ENCODE data around the gene ERC2. TPM values are rescaled to one million over a fixed set of nuclear protein-coding genes. Genes with fewer than 3 reads are reported as not detected.

ERC2 gene
- total RNA-seq, 2 experiments from 2014 or later, result not detected

DNA sequence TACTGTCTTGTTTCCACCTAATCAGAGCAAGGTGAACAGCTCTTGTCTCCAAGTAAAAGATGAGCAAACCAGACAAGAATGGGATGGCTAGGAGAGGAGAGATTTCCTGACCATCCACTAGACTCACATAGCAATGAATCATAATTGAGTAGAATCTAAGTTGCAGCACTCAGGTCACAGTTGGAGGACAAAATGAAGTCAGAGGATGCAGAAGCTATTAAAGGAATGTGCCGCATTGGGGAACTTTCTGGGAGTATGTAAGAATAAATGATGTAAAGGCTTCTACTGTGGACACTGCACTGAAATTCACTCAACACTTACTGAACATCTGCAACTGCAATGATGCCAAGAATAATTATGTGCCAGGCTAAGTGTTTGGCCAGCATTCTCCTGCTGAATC lies 763.7 kb downstream of the ERC2 start:
- Mint-ChIP-seq H3K4me3 (no peak overlapping the region), H3K4me1 (no peaks in the 10 kb centered on the region), H3K36me3 (no peaks in the 10 kb centered on the region)

GRCh38 chr3:55702822-55703221 lies 765.4 kb downstream of the ERC2 start:
- Mint-ChIP-seq H3K4me1 (no peaks in the 10 kb centered on the region), H3K4me3 (no peak overlapping the region), H3K27me3 (no peaks in the 10 kb centered on the region), H3K27ac (no peak overlapping the region), H3K36me3 (no peaks in the 10 kb centered on the region), H3K9me3 (no peaks in the 10 kb centered on the region)
- POLR2A ChIA-PET, result no interaction called here
- no peak for DNase-seq
- ATAC-seq (ENCODE audit: low read depth), result no peak

More for the DNA sequence above, 763.7 kb downstream of the ERC2 start:
- Mint-ChIP-seq H3K27ac (no peak overlapping the region), H3K27me3 (peaks cover 3% of the 10 kb centered on the region), H3K9me3 (no peaks in the 10 kb centered on the region)
- DNase-seq (no peak), ATAC-seq (ENCODE audit: low read depth) (no peak)
- POLR2A ChIA-PET, result no interaction called here

- H3K4me3 Mint-ChIP-seq, result no peak overlapping the region
- POLR2A ChIA-PET, result no interaction called here
- H3K4me1 Mint-ChIP-seq, result no peaks in the 10 kb centered on the region
- no peaks in the 10 kb centered on the region for H3K27me3 Mint-ChIP-seq
- no peak overlapping the region for H3K27ac Mint-ChIP-seq
- H3K36me3 Mint-ChIP-seq, result no peaks in the 10 kb centered on the region
- no peaks in the 10 kb centered on the region for H3K9me3 Mint-ChIP-seq
- no peak for ATAC-seq (ENCODE audit: low read depth)
- no peak for DNase-seq
These were observed 766.3 kb downstream of the ERC2 start for GRCh38 chr3:55701997-55702396.

GRCh38 chr3:55698831-55699230 lies 769.4 kb downstream of the ERC2 start:
- Mint-ChIP-seq H3K4me3 (no peak overlapping the region), H3K4me1 (no peaks in the 10 kb centered on the region), H3K9me3 (no peaks in the 10 kb centered on the region), H3K27me3 (no peaks in the 10 kb centered on the region), H3K36me3 (no peaks in the 10 kb centered on the region), H3K27ac (no peak overlapping the region)
- DNase-seq (no peak), ATAC-seq (ENCODE audit: low read depth) (no peak)
- POLR2A ChIA-PET, result no interaction called here

DNA sequence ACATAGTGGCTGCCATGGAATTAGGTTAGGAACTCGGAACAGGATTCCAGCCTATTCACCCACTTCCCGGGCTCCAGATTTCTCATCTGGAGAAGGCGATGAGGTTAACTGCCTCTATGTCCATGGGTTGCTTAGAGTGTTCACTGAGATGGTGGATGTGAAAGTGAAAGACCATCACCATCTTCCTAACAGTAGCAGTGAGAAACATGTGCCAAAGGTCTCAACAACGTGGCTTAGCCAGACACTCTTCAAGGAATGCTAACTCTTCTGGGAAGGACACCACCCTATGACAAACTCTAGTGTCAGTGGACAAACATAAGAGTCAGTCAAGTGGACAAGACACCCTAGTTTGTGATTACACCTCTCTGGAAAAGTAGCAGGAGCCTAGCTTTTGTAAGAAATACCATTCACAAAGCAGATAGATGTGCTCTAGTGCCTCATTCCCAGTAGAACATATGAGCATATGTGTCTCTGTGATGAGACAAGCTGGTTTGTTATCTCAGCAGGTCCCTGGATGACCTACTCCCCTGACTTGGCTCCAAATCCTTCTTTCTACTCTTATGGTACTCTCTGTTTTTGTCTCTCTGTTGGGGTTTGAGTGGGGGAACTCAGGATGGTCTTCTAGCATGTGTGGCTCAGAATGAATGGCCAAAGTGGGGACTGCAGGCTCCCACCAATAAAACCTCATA lies 770.9 kb downstream of the ERC2 start:
- POLR2A ChIA-PET, result no interaction called here
- H3K4me3 Mint-ChIP-seq, result no peak overlapping the region
- DNase-seq (no peak), ATAC-seq (ENCODE audit: low read depth) (no peak)
- H3K9me3 Mint-ChIP-seq, result no peaks in the 10 kb centered on the region
- H3K36me3 Mint-ChIP-seq, result no peaks in the 10 kb centered on the region
- no peaks in the 10 kb centered on the region for H3K27me3 Mint-ChIP-seq
- H3K27ac Mint-ChIP-seq, result no peak overlapping the region
- no peaks in the 10 kb centered on the region for H3K4me1 Mint-ChIP-seq

- ATAC-seq (ENCODE audit: low read depth) (no peak), DNase-seq (no peak)
- Mint-ChIP-seq H3K36me3 (no peaks in the 10 kb centered on the region), H3K4me3 (no peak overlapping the region), H3K4me1 (no peaks in the 10 kb centered on the region), H3K27ac (no peak overlapping the region), H3K9me3 (no peaks in the 10 kb centered on the region), H3K27me3 (no peaks in the 10 kb centered on the region)
- POLR2A ChIA-PET, result no interaction called here
These were observed 775.2 kb downstream of the ERC2 start for GRCh38 chr3:55692957-55693558.

DNA sequence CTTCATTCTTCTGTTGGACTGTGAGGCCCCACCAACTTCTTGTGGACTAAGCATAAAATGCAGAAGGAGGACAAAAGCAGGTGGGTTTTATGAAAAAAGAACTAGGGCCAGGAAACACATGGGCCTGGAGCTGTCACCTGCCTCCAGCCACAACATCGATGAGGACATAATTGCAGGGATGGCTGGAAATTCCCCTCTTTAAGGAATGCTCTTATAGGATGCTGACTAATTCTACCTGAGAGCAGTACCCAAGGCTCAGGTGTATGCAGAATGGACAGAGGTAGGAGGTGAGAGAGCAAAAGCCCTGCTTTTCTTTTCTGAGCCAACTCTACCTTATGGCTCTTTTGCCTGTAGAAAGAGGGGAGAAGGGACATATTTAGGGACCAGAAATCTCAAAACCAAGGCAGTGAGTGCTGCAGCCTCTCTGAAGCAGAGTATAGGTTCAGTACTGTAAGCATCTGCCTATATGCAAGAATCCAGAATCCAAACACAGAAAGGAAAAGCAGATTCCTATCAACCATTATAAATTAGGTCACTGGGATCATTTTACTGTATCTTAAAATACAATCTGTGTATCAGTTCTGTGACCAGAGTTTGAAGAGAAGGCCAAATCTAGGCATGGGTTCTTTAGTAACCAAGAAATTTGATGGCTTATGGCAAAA lies 775.8 kb downstream of the ERC2 start:
- H3K4me1 Mint-ChIP-seq, result no peaks in the 10 kb centered on the region
- no peaks in the 10 kb centered on the region for H3K27me3 Mint-ChIP-seq
- H3K9me3 Mint-ChIP-seq, result no peaks in the 10 kb centered on the region
- ATAC-seq (ENCODE audit: low read depth), result no peak
- no peaks in the 10 kb centered on the region for H3K36me3 Mint-ChIP-seq
- DNase-seq, result no peak
- H3K27ac Mint-ChIP-seq, result no peak overlapping the region
- POLR2A ChIA-PET, result no interaction called here
- no peak overlapping the region for H3K4me3 Mint-ChIP-seq

DNA sequence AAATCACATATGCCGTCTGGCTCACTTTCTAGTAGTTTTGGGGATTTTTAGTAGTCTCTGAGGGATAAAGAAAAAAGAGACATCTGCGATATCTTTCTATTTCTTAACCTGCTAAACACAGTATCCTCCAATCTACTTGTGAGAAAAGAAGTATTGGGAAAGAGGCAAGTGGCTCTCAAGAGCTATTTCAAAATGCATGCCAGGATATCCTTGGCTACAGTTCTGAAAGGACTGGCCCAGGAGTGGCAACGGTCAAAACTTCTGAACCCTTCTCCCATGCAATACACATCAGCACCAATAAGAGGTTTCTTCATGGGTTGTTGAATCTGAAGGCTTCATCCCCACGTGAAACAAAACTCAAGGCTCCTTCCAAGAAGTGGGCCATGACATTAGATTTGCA lies 777.1 kb downstream of the ERC2 start:
- Mint-ChIP-seq H3K36me3 (no peaks in the 10 kb centered on the region), H3K4me3 (no peak overlapping the region), H3K27ac (no peak overlapping the region), H3K27me3 (no peaks in the 10 kb centered on the region), H3K4me1 (no peaks in the 10 kb centered on the region), H3K9me3 (no peaks in the 10 kb centered on the region)
- no peak for DNase-seq
- POLR2A ChIA-PET, result no interaction called here
- ATAC-seq (ENCODE audit: low read depth), result no peak

DNA sequence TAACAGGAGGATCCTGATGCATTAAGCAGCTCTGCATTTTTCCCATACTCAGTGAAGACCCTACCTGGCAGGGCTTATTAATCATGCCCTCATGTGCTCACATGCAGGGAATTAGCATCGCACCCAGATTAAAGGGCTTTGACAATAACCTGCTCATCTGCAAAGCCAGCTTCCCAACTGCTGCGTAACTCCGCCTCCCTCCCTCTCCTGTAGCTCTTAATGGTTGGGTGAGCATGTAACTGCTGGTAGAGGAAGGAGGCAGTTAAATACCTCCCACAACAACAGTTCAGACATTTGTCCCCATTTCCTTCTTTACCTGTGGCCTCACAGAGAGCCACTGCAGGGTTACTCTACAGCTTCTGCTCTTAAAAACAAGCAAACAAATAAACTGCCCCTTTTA lies 777.5 kb downstream of the ERC2 start:
- no peaks in the 10 kb centered on the region for H3K36me3 Mint-ChIP-seq
- no peaks in the 10 kb centered on the region for H3K9me3 Mint-ChIP-seq
- POLR2A ChIA-PET, result no interaction called here

GRCh38 chr3:55690177-55690576 lies 778.1 kb downstream of the ERC2 start:
- Mint-ChIP-seq H3K9me3 (no peaks in the 10 kb centered on the region), H3K27me3 (no peaks in the 10 kb centered on the region), H3K27ac (no peak overlapping the region), H3K4me1 (no peaks in the 10 kb centered on the region), H3K4me3 (no peak overlapping the region), H3K36me3 (no peaks in the 10 kb centered on the region)
- DNase-seq (no peak), ATAC-seq (ENCODE audit: low read depth) (no peak)
- POLR2A ChIA-PET, result no interaction called here

More for the DNA sequence above, 777.5 kb downstream of the ERC2 start:
- no peaks in the 10 kb centered on the region for H3K4me1 Mint-ChIP-seq
- ATAC-seq (ENCODE audit: low read depth), result no peak
- DNase-seq, result no peak
- no peak overlapping the region for H3K4me3 Mint-ChIP-seq
- H3K27me3 Mint-ChIP-seq, result no peaks in the 10 kb centered on the region
- no peak overlapping the region for H3K27ac Mint-ChIP-seq

GRCh38 chr3:55688154-55688553 lies 780.1 kb downstream of the ERC2 start:
- no peak for ATAC-seq (ENCODE audit: low read depth)
- Mint-ChIP-seq H3K9me3 (no peaks in the 10 kb centered on the region), H3K27ac (no peak overlapping the region), H3K36me3 (no peaks in the 10 kb centered on the region), H3K4me1 (no peaks in the 10 kb centered on the region), H3K27me3 (no peaks in the 10 kb centered on the region), H3K4me3 (no peak overlapping the region)
- POLR2A ChIA-PET, result no interaction called here
- no peak for DNase-seq

DNA sequence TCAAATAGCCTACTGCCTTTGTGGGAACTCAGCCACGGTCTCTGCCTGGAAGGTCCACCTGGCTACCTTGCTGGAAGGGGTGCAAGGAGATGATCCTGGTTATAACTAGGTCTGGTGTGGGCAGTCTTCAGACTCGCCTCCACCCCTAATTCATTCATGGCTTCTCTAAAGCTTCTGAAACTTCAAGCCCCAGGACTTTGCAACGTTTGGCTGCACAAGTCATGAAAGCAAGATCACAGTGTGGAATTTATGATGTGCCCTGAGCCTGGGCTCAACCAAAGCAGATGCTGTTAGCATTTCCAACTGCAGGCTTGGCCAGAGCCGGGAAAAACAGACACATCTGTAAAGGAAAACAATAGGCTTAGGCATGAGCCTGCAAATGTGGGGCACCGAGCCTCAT lies 780.7 kb downstream of the ERC2 start:
- no peak overlapping the region for H3K4me3 Mint-ChIP-seq
- H3K4me1 Mint-ChIP-seq, result no peaks in the 10 kb centered on the region
- DNase-seq (no peak), ATAC-seq (ENCODE audit: low read depth) (no peak)
- no peaks in the 10 kb centered on the region for H3K36me3 Mint-ChIP-seq
- H3K9me3 Mint-ChIP-seq, result no peaks in the 10 kb centered on the region
- no peak overlapping the region for H3K27ac Mint-ChIP-seq
- H3K27me3 Mint-ChIP-seq, result no peaks in the 10 kb centered on the region
- POLR2A ChIA-PET, result no interaction called here

DNA sequence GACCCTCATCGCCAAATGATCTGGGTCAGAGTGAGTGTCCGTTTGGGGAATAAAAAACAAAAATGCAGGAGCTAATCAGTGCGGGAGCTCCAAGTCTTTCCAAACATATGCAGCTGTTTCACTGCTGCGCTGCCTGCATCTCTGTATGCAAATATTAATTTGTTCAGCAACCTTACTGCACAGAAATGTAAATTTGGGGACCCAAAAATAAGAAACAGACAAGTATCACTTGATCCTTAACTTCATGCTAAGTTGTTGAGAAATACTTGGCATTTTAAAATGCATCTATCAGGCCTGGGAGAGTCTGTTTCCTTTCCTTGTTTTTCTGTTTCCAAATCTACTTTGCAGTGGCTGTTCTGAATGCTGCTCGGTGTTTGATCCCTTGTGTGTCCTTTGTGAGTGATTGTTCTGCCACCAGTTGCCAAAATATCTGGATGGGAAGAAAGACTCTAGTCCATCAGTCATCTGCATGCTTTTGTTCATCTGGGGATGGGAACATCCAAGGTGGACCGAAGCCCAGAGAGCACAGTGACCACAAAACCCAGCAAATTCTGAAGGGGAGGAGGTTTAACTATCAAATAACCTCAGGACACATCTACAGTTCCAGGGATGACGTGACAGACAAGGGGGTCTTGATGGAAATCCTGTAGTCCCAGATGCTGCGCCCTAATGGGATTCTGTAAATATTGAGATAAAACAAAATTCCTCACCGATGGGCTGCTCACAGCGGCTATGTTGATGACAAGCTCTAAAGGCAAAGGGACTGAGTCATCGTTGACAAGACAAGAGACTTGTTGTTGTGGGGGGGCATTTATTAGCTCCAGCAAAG lies 781.6 kb downstream of the ERC2 start:
- H3K9me3 Mint-ChIP-seq, result no peaks in the 10 kb centered on the region
- no peaks in the 10 kb centered on the region for H3K27me3 Mint-ChIP-seq
- DNase-seq, result no peak
- POLR2A ChIA-PET, result no interaction called here
- H3K36me3 Mint-ChIP-seq, result no peaks in the 10 kb centered on the region
- H3K4me1 Mint-ChIP-seq, result no peaks in the 10 kb centered on the region
- no peak for ATAC-seq (ENCODE audit: low read depth)
- H3K4me3 Mint-ChIP-seq, result no peak overlapping the region
- H3K27ac Mint-ChIP-seq, result no peak overlapping the region

Data from activated naive CD8-positive, alpha-beta T cell treated with anti-CD3 and anti-CD28 coated beads, Interleukin-2, amount 10 ng/mL, durations not matched to agents 7 days and 5 days (primary cell).